T-helper 1 cell treated with Interleukin-12 subunit alpha and Interleukin-12 subunit beta and Interleukin-4 antibody, amounts not matched to agents 30 μg/mL and 1 μg/mL, for 36 hours (primary cell): ENCODE data around the gene LENG9.

Experiments used
- H3K27ac Mint-ChIP-seq: one replicate; pipeline ENCODE4 v1.8.0; 2021; ENCODE audit warnings: mild to moderate bottlenecking, mixed read lengths
- H3K27me3 Mint-ChIP-seq: one replicate; pipeline ENCODE4 v1.8.0; 2021; ENCODE audit warnings: low read depth, mixed read lengths
- H3K36me3 Mint-ChIP-seq: one replicate; pipeline ENCODE4 v1.8.0; 2021; ENCODE audit warnings: low read depth, mixed read lengths
- H3K4me1 Mint-ChIP-seq: one replicate; pipeline ENCODE4 v1.8.0; 2021; ENCODE audit warnings: low read depth, mixed read lengths
- H3K4me3 Mint-ChIP-seq: one replicate; pipeline ENCODE4 v1.8.0; 2021; ENCODE audit warnings: mild to moderate bottlenecking, moderate library complexity, mixed read lengths
- H3K9me3 Mint-ChIP-seq: one replicate; pipeline ENCODE4 v1.8.0; 2021; ENCODE audit warnings: mixed read lengths

LENG9 gene

DNA sequence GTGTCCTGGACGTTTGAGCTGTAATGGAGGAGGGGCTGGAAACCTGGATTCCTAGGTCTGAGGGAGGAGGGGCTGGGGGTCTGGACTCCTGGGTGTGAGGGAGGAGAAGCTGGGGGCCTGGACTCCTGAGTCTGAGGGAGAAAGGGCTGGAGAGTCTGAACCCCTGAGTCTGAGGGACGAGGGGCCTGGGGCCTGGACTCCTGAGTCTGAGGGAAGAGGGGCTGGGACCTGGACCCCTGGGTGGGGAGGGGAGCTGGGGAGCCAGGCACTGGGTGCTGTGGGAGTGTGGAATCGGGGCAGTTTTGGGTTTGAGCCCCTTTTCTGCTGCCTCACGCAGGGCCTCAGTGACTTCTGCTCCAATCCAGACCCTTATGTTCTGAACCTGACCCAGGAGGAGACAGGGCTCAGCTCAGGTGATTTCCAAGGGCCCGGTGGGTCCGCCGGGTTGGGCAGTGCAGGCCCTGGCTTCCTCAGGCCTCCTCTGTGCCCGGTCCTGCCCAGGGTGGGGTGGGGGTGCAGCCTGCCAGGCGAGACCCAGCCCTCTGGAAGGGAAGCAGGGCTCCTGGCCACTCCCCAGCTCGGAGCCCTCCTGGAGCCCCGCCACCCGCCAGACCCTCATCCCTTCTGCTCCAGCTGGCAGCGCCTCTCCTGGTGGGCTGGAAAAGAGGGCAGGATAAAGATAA lies 33.9 kb downstream of the LENG9 start:
- H3K4me3 Mint-ChIP-seq, result no peak overlapping the region
- peaks cover 4% of the 10 kb centered on the region for H3K4me1 Mint-ChIP-seq
- H3K27ac Mint-ChIP-seq, result no peak overlapping the region
- no peaks in the 10 kb centered on the region for H3K36me3 Mint-ChIP-seq
- no peaks in the 10 kb centered on the region for H3K9me3 Mint-ChIP-seq
- peaks cover 6% of the 10 kb centered on the region for H3K27me3 Mint-ChIP-seq

DNA sequence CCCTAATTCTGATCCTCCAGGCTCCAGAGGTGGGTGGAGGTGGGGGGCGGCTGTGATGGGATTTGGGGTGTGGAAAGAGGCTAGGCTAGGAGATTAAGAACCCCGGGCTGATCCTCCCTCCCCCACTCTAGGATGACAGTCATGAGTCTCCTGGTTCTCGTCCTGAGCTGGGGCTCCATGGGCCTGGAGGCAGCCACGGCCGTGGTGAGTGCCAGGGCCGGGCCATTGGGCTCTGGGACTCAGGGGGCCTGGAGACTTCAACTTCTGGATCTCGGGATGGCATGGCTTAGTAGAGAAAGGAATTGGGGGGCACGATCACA lies 34.4 kb downstream of the LENG9 start:
- peaks cover 2% of the 10 kb centered on the region for H3K4me1 Mint-ChIP-seq
- peaks cover 6% of the 10 kb centered on the region for H3K27me3 Mint-ChIP-seq
- H3K4me3 Mint-ChIP-seq, result no peak overlapping the region
- H3K36me3 Mint-ChIP-seq, result no peaks in the 10 kb centered on the region
- no peaks in the 10 kb centered on the region for H3K9me3 Mint-ChIP-seq
- no peak overlapping the region for H3K27ac Mint-ChIP-seq

DNA sequence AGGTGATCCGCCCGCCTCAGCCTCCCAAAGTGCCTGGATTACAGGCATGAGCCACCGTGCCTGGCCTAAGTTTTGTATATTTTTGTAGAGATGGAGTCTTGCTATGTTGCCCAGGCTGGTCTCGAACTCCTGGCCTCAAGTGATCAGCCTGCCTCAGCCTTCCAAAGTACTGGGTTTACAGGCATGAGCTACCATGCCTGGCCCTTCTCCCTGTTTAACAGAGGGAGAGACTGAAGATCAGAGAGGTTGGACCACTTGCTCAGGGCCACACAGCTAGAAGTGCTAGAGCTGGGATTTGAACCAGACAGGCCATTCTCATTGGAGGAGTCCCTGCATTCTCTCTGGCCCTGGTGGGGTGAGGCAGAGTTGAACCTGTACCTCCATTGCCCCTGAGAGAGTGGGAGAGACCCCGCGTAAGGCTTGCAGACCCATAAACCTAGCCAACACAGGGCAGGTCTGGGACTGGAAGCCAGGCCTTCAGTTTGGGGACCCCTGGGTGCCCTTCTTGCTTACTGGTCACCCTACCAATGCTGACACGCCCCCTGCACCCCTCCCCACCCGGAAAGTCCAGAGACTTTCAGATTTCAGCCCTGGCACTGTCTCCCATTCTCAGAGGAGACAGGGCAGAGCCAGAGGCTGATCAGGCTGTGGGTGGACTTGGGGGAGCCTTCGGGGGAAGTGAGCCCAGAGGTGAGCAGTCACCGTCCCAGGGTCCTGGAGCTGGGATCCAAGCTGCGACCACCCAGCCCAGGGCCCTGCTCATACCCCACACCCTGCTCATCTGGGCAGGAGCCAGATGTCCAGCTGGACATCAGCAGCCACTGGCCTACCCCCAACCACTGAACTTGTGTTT lies 35.0 kb downstream of the LENG9 start:
- Mint-ChIP-seq H3K4me3 (no peak overlapping the region), H3K36me3 (no peaks in the 10 kb centered on the region), H3K4me1 (peaks cover 2% of the 10 kb centered on the region), H3K9me3 (no peaks in the 10 kb centered on the region), H3K27ac (no peak overlapping the region), H3K27me3 (peaks cover 10% of the 10 kb centered on the region)

DNA sequence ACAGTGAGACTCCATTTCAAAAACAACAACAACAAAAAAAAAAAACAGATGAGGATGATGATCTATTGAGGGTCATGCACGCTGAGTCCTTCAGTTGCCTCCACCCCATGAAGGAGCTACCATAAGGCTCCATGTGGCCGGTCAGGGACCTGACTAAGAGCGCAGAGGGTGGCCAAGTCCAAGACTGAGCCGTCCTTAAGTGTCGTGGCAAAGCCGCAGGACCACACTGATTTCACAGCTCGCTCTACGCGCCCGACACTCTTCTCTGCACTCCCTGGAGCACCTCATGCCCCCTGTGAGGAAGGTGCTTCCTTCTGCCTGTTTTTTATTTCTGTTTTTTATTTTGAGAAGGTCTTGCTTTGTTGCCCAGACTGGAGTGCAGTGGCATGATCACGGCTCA lies 36.0 kb downstream of the LENG9 start:
- Mint-ChIP-seq H3K9me3 (no peaks in the 10 kb centered on the region), H3K4me3 (no peak overlapping the region), H3K27ac (no peak overlapping the region), H3K36me3 (no peaks in the 10 kb centered on the region), H3K27me3 (peaks cover 12% of the 10 kb centered on the region), H3K4me1 (peaks cover 2% of the 10 kb centered on the region)

DNA sequence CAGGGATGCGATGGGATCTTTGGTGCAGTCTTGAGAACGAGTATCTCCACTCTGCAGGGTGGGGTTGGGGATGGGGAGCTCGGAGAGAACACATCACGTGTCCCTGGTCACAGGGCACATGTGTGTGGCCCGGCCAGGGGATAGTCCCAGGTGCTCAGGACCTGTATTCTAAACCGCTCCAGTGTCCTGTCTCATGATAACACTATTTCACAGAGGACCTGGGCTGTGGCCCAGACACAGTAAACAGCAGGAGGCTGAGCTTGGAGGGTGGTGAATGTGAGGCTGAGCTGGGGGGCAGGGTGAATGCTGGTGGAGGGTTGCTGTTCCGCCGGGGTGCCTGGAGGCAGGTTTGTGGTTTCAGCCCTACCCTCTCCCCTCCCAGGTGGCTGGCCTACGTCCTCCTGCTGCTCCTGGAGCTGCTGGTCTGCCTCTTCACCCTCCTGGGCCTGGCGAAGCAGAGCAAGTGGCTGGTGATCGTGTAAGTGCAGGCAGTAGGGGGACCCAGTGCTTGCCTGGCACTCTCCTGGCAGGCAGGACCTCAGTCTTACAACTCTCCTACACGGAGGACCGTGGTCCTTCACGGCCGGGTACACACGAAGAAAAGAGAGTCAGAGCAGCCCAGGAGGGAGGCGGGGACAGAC lies 37.2 kb downstream of the LENG9 start:
- Mint-ChIP-seq H3K27me3 (peaks cover 11% of the 10 kb centered on the region), H3K36me3 (no peaks in the 10 kb centered on the region)

DNA sequence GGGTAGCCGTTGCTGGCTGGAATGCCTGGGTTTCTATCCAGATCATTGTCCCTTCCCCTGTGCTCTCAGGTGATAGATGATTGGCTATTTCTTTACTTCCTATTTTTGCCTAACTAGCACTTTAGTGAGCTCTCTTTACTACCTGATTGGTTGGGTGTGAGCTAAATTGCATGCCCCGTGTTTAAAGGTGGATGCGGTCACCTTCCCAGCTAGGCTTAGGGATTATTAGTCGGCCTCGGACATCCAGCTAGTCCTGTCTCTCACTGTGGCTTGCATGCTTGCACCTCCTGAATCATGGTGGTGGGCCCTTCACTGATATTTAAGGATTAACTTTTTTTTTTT lies 38.2 kb downstream of the LENG9 start:
- Mint-ChIP-seq H3K9me3 (no peaks in the 10 kb centered on the region), H3K4me3 (no peak overlapping the region), H3K36me3 (no peaks in the 10 kb centered on the region), H3K27ac (no peak overlapping the region), H3K4me1 (no peaks in the 10 kb centered on the region), H3K27me3 (peaks cover 6% of the 10 kb centered on the region)

More for the DNA sequence above, 37.2 kb downstream of the LENG9 start:
- Mint-ChIP-seq H3K27ac (no peak overlapping the region), H3K4me3 (no peak overlapping the region), H3K9me3 (no peaks in the 10 kb centered on the region), H3K4me1 (peaks cover 2% of the 10 kb centered on the region)

DNA sequence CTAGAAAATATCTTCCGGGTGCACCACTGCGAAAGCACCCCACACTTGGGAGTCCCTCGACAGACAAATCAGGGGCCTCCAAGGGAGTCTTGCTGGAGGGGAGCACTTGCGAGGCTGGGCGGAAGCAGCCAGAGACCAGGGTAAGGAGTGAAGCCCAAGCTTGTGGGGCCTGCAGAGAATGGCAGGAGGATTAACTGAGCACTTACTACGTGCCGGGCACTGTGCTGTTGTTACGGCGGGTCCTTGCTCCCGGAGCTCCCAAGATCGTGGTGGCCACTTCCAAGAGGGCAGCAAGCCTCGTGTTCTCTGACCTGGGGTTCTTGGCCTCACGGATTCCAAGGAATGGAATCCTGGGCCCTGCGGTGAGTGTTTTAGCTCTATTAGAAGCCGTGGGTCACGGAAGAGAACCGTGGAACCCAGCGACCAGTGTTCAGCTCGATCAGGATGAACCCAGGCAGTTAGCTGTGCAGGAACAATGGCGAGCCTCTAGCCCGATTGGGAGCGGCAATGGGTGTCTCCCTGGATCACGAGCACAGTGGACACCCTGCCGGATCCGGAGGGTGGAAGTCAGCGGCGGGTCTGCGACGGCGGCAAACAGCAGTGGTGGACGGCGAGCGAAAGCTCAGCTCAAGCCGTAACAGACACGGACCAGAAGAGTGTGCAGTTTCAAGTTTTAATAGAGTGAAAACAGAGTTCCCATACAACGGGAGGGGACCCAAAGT lies 38.8 kb downstream of the LENG9 start:
- Mint-ChIP-seq H3K4me1 (no peaks in the 10 kb centered on the region), H3K36me3 (no peaks in the 10 kb centered on the region), H3K27ac (no peak overlapping the region), H3K9me3 (no peaks in the 10 kb centered on the region), H3K4me3 (no peak overlapping the region), H3K27me3 (peaks cover 6% of the 10 kb centered on the region)

DNA sequence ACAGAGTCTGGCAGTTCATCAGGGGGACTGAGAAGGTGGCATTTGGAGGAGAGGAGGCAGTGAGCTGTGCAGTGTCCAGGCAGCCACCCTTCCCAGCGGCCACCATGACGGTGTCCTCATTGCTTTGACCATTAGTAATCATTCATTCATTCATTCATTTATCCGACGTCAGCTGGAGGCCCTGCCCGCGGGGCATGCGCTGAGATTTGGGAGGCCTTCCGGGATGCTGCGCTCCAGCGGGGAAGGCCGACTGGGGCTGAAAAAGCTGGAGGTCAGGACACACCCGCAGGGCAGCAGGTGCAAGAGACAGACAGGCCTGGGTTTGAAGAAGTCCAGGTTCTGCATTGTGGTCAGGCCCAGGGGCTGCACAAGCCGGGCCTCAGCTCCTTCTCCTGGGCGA lies 39.4 kb downstream of the LENG9 start:
- H3K4me1 Mint-ChIP-seq, result no peaks in the 10 kb centered on the region
- no peaks in the 10 kb centered on the region for H3K9me3 Mint-ChIP-seq
- no peak overlapping the region for H3K4me3 Mint-ChIP-seq
- H3K27ac Mint-ChIP-seq, result no peak overlapping the region
- no peaks in the 10 kb centered on the region for H3K36me3 Mint-ChIP-seq
- H3K27me3 Mint-ChIP-seq, result peaks cover 6% of the 10 kb centered on the region

DNA sequence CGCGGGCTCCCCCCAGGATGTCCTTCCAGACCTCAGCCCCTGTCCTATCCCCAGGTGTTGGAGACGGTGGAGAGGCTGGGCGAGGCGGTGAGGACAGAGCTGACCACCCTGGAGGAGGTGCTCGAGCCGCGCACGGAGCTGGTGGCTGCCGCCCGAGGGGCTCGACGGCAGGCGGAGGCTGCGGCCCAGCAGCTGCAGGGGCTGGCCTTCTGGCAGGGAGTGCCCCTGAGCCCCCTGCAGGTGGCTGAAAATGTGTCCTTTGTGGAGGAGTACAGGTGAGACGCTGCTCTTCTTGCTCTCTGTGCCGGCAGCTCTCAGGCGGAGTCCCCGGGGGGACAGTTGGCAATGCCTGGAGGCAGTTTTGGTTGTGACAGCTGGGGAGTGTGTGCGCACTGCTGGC lies 41.4 kb downstream of the LENG9 start:
- Mint-ChIP-seq H3K27me3 (peaks cover 18% of the 10 kb centered on the region), H3K9me3 (no peaks in the 10 kb centered on the region), H3K4me1 (peaks cover 12% of the 10 kb centered on the region), H3K36me3 (peaks cover 2% of the 10 kb centered on the region), H3K4me3 (no peak overlapping the region), H3K27ac (no peak overlapping the region)

DNA sequence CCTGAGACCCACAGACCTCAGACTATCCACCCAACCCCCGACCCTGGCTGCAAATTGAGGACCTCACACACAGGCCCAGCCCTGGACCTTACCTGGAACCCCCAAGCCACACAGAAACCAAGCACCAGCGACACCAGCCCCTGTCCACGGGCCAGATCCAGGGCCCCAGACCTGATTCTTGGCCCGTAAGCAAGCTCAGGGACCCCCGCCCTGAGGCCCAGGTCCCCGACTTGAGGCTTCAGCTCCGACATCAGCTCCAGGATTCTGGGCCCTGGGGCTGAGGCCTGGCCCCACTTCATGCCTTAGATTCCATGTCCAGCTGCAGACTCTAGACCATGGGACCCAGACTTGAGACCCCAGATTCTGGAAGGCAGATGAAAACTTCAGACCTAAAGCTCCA lies 42.1 kb downstream of the LENG9 start:
- Mint-ChIP-seq H3K4me1 (peaks cover 14% of the 10 kb centered on the region), H3K36me3 (peaks cover 2% of the 10 kb centered on the region), H3K27ac (no peak overlapping the region), H3K4me3 (no peak overlapping the region), H3K9me3 (no peaks in the 10 kb centered on the region), H3K27me3 (peaks cover 20% of the 10 kb centered on the region)

DNA sequence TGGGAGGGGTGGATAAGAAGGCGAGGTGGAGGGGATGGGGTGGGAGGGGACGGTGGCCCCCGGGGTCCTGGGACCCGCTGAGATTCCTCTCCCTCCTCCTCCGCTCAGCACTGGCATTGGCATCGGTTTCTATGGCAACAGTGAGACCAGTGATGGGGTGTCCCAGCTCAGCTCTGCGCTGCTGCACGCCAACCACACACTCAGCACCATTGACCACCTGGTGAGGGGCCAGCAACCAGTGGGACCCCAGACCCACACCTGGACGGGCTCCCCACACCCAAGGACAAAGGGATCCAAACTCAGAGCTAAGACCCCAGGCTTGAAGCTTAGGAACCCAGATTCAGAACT lies 42.4 kb downstream of the LENG9 start:
- Mint-ChIP-seq H3K36me3 (peaks cover 2% of the 10 kb centered on the region), H3K4me1 (peaks cover 14% of the 10 kb centered on the region), H3K27ac (no peak overlapping the region), H3K9me3 (no peaks in the 10 kb centered on the region), H3K27me3 (peaks cover 20% of the 10 kb centered on the region), H3K4me3 (no peak overlapping the region)

DNA sequence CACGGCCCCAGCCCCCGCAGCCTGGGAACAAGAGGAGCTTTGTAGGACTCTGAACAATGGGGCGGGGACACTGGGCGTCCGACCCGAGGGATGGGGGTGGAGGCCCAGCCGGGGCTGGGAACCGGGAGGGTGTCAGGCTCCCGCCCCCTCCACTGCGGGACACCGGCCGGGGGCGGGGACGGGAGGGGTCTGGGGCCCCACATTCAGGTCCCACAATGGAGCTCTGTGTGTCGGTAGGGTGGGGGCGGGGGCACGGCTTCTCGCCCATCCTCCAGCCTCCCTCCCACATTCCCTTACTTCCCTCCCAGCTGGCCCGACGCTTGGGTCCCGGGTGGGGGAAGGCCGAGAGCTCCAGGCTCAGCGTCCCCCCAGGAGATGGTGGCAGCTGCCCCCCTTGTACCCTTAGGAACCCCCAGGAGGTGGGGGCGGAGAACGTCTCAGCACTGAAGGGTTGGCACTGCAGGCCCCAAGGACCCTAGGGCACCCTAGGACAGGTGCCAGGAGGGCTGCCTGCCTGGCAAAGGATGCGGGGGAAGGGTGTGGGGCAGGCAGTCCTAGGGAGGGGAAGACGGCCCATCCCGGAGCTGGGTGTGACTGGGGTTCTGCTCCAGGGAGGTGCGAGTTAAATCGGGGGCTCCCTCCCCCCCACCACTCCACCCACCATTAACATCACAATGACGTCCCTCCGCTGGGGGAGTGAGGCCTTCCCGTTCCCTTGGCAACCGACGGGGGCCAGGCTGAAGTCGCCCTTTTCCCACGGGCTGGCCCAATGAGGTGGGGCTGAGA lies 43.0 kb downstream of the LENG9 start:
- Mint-ChIP-seq H3K4me3 (no peak overlapping the region), H3K36me3 (peaks cover 2% of the 10 kb centered on the region), H3K27me3 (peaks cover 25% of the 10 kb centered on the region), H3K27ac (no peak overlapping the region), H3K9me3 (no peaks in the 10 kb centered on the region), H3K4me1 (peaks cover 17% of the 10 kb centered on the region)

DNA sequence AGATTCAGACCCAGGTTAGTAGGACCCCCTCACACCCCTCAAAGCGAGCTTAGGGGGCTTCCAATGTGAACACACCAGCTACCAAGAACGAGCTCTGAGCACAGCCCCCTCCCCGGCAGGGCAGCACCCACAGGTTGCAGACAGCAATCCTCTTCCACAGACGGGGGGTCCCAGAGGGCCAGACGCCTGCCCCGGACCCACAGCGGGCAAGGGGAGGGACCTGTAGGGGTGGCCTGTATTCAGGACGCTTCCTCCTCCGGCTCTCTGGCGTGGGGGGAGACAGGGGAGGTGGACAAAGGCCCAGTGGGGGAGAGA lies 43.6 kb downstream of the LENG9 start:
- peaks cover 25% of the 10 kb centered on the region for H3K27me3 Mint-ChIP-seq

More for the DNA sequence above, 43.6 kb downstream of the LENG9 start:
- peaks cover 2% of the 10 kb centered on the region for H3K36me3 Mint-ChIP-seq
- no peak overlapping the region for H3K27ac Mint-ChIP-seq
- no peak overlapping the region for H3K4me3 Mint-ChIP-seq
- peaks cover 17% of the 10 kb centered on the region for H3K4me1 Mint-ChIP-seq
- H3K9me3 Mint-ChIP-seq, result no peaks in the 10 kb centered on the region
